H9 (cell line): ENCODE data around the gene XAGE2. TPM values are rescaled to one million over a fixed set of nuclear protein-coding genes. Genes with fewer than 3 reads are reported as not detected.

ENCODE experiments used
- DNase-seq: peaks from one replicate; pipeline ENCODE4 v3.0.0-alpha.2; 2017
- H2AFZ ChIP-seq: one replicate; pipeline ENCODE4 v1.6.1; 2013; ENCODE audit warnings: mild to moderate bottlenecking, low read length, control low read depth, moderate library complexity
- H2AK5ac ChIP-seq: 2 replicates; pipeline ENCODE4 v1.6.1; 2013; ENCODE audit warnings: low read length, control low read depth, mixed read lengths; ENCODE audit not compliant: insufficient read length
- H2BK120ac ChIP-seq: one replicate; pipeline ENCODE4 v1.6.1; 2013; ENCODE audit warnings: low read depth, mild to moderate bottlenecking, low read length, control low read depth, inconsistent platforms; ENCODE audit not compliant: poor library complexity, severe bottlenecking
- H2BK12ac ChIP-seq: 2 replicates; pipeline ENCODE4 v1.6.1; 2013; ENCODE audit warnings: low read length, control low read depth, mixed read lengths, low read depth; ENCODE audit not compliant: insufficient read length
- H2BK15ac ChIP-seq: 2 replicates; pipeline ENCODE4 v1.6.1; 2013; ENCODE audit warnings: low read depth, low read length, control low read depth
- H2BK20ac ChIP-seq: one replicate; pipeline ENCODE4 v1.6.1; 2013; ENCODE audit warnings: low read depth, mild to moderate bottlenecking, low read length, control low read depth, inconsistent platforms; ENCODE audit not compliant: poor library complexity, severe bottlenecking
- H2BK5ac ChIP-seq: 2 replicates; pipeline ENCODE4 v1.6.1; 2013; ENCODE audit warnings: low read length, control low read depth, mixed read lengths; ENCODE audit not compliant: insufficient read length
- H3K14ac ChIP-seq: 2 replicates; pipeline ENCODE4 v1.6.1; 2013; ENCODE audit warnings: low read length, control low read depth; ENCODE audit not compliant: insufficient read depth
- H3K18ac ChIP-seq: 2 replicates; pipeline ENCODE4 v1.6.1; 2013; ENCODE audit warnings: low read depth, mild to moderate bottlenecking, mixed read lengths, low read length, control low read depth; ENCODE audit not compliant: insufficient read length
- H3K23ac ChIP-seq: 2 replicates; pipeline ENCODE4 v1.6.1; 2013; ENCODE audit warnings: low read length, control low read depth, mixed read lengths, low read depth; ENCODE audit not compliant: insufficient read length
- H3K23me2 ChIP-seq: 2 replicates; pipeline ENCODE4 v1.6.1; 2013; ENCODE audit warnings: low read depth, mild to moderate bottlenecking, mixed read lengths, low read length, control low read depth; ENCODE audit not compliant: insufficient read length, poor library complexity, severe bottlenecking
- H3K27ac ChIP-seq: 2 replicates; pipeline ENCODE4 v1.5.1; 2013; ENCODE audit warnings: low read length, control low read depth, mixed read lengths, low read depth; ENCODE audit not compliant: insufficient read length
- H3K27me3 ChIP-seq: 2 replicates; pipeline ENCODE4 v1.6.1; 2013; ENCODE audit warnings: low read length, control low read depth, inconsistent platforms; ENCODE audit not compliant: insufficient read depth
- H3K4ac ChIP-seq: 2 replicates; pipeline ENCODE4 v1.6.1; 2013; ENCODE audit warnings: low read depth, mild to moderate bottlenecking, control low read depth, inconsistent platforms, low read length, moderate library complexity
- H3K4me1 ChIP-seq: 2 replicates; pipeline ENCODE4 v1.6.1; 2013; ENCODE audit warnings: low read length, control low read depth, inconsistent platforms; ENCODE audit not compliant: insufficient read depth
- H3K4me2 ChIP-seq: 2 replicates; pipeline ENCODE4 v1.6.1; 2013; ENCODE audit warnings: low read length, control low read depth, mixed read lengths; ENCODE audit not compliant: insufficient read length, insufficient read depth
- H3K56ac ChIP-seq: 2 replicates; pipeline ENCODE4 v1.6.1; 2013; ENCODE audit warnings: low read depth, mild to moderate bottlenecking, mixed read lengths, low read length, control low read depth; ENCODE audit not compliant: insufficient read length
- H3K79me1 ChIP-seq: 2 replicates; pipeline ENCODE4 v1.6.1; 2013; ENCODE audit warnings: low read depth, mild to moderate bottlenecking, moderate library complexity, low read length, control low read depth, inconsistent platforms; ENCODE audit not compliant: insufficient read depth, poor library complexity, severe bottlenecking
- H3K79me2 ChIP-seq: 2 replicates; pipeline ENCODE4 v1.6.1; 2013; ENCODE audit warnings: low read length, control low read depth, inconsistent platforms; ENCODE audit not compliant: insufficient read depth
- H3K9ac ChIP-seq: 2 replicates; pipeline ENCODE4 v1.6.1; 2013; ENCODE audit warnings: low read length, control low read depth, mixed read lengths; ENCODE audit not compliant: insufficient read length; ENCODE audit errors: extremely low read depth
- H3K9me3 ChIP-seq: one replicate; pipeline ENCODE4 v1.6.1; 2013; ENCODE audit warnings: low read depth, low read length, inconsistent platforms; ENCODE audit not compliant: control insufficient read depth
- H3T11ph ChIP-seq: one replicate; pipeline ENCODE4 v1.6.1; 2013; ENCODE audit warnings: mild to moderate bottlenecking, low read length, control low read depth, inconsistent platforms
- H4K20me1 ChIP-seq: one replicate; pipeline ENCODE4 v1.6.1; 2013; ENCODE audit not compliant: control insufficient read depth, insufficient read length, insufficient read depth
- H4K5ac ChIP-seq: 2 replicates; pipeline ENCODE4 v1.6.1; 2013; ENCODE audit warnings: low read depth, mild to moderate bottlenecking, mixed read lengths, low read length, control low read depth; ENCODE audit not compliant: insufficient read length
- H4K8ac ChIP-seq: replicated peaks from 2 replicates; pipeline ENCODE4 v1.6.1; 2013; ENCODE audit warnings: low read length, control low read depth, mixed read lengths, low read depth; ENCODE audit not compliant: insufficient read length
- H4K91ac ChIP-seq: 2 replicates; pipeline ENCODE4 v1.6.1; 2013; ENCODE audit warnings: low read depth, mild to moderate bottlenecking, moderate library complexity, mixed read lengths, low read length, control low read depth; ENCODE audit not compliant: insufficient read length
- H3K27ac Mint-ChIP-seq, 3 experiments: 2 replicates in 2 of 3; 3 replicates in 1 of 3; pipeline ENCODE4 v1.8.0; 2020 to 2021; ENCODE audit warnings: mixed read lengths in 3 of 3, mild to moderate bottlenecking in 1 of 3, moderate library complexity in 1 of 3
- H3K27me3 Mint-ChIP-seq: 2 replicates; pipeline ENCODE4 v1.8.0; 2021; ENCODE audit warnings: low read depth, mild to moderate bottlenecking, moderate library complexity, mixed read lengths
- H3K36me3 Mint-ChIP-seq, 3 experiments: 2 replicates in 2 of 3; 3 replicates in 1 of 3; pipeline ENCODE4 v1.8.0; 2020 to 2021; ENCODE audit warnings: low read depth in 3 of 3, mixed read lengths in 3 of 3; ENCODE audit not compliant: insufficient read depth in 1 of 3
- H3K4me1 Mint-ChIP-seq, 2 experiments: 2 replicates each; pipeline ENCODE4 v1.8.0; 2020; ENCODE audit warnings: mixed read lengths in 2 of 2
- H3K4me3 Mint-ChIP-seq, 2 experiments: 2 replicates in 1 of 2; 3 replicates in 1 of 2; pipeline ENCODE4 v1.8.0; 2020 to 2021; ENCODE audit warnings: mild to moderate bottlenecking in 2 of 2, mixed read lengths in 2 of 2, moderate library complexity in 1 of 2
- H3K9me3 Mint-ChIP-seq, 2 experiments: 2 replicates in 1 of 2; 3 replicates in 1 of 2; pipeline ENCODE4 v1.8.0; 2020; ENCODE audit warnings: mild to moderate bottlenecking in 2 of 2, mixed read lengths in 2 of 2, moderate library complexity in 1 of 2
- CTCF ChIP-seq: fragments of 200-600 bp; sonication (generic); conservative IDR thresholded peaks from 3 replicates; pipeline ENCODE4 v1.8.0; 2021; ENCODE audit warnings: antibody characterized with exemption, mild to moderate bottlenecking
- WGBS: extraction: QIAGEN DNeasy Blood & Tissue Kit; methylation state at CpG from one replicate; pipeline ENCODE4 v1.1.7; 2013; ENCODE audit warnings: missing lambda C conversion rate, low lambda C conversion rate, mixed read lengths; ENCODE audit not compliant: insufficient read length; ENCODE audit errors: extremely low coverage; 5-methylcytosine and 5-hydroxymethylcytosine counted together
- total RNA-seq: library from RNA; stranded (reverse); gene quantifications from 2 replicates; pipeline ENCODE4 v1.2.1, GENCODE V29; 2021

XAGE2 gene
- total RNA-seq, 1 experiment from 2014 or later, result not detected

GRCh38 chrX:52363247-52363883 lies 5.5 kb upstream of the XAGE2 start:
- no peak for DNase-seq

More at GRCh38 chrX:52363247-52363883, 5.5 kb upstream of the XAGE2 start:
- no peak overlapping the region for H2BK5ac ChIP-seq
- no peaks in the 10 kb centered on the region for H3K79me2 ChIP-seq
- H3K18ac ChIP-seq, result no peak overlapping the region
- no peak overlapping the region for H3K4me2 ChIP-seq
- Mint-ChIP-seq H3K27me3 (peaks cover 2% of the 10 kb centered on the region), H3K36me3 (no peaks in the 10 kb centered on the region; a peak in 2 of 7 replicates), H3K9me3 (peaks cover 50 to 56% of the 10 kb centered on the region in 2 experiments), H3K4me1 (no peaks in the 10 kb centered on the region), H3K27ac (no peak overlapping the region), H3K4me3 (no peak overlapping the region)
- H3K23ac ChIP-seq, result no peak overlapping the region
- peak; percentile 36; the same call in 2 of the 3 replicates for TF ChIP-seq CTCF
- H3T11ph ChIP-seq, result no peak overlapping the region
- no peak overlapping the region for H4K91ac ChIP-seq
- H3K27ac ChIP-seq, result no peak overlapping the region
- no peak overlapping the region for H4K5ac ChIP-seq
- no peak overlapping the region for H2BK120ac ChIP-seq
- H2BK12ac ChIP-seq, result no peak overlapping the region
- no peaks in the 10 kb centered on the region for H3K79me1 ChIP-seq
- no peaks in the 10 kb centered on the region for H4K20me1 ChIP-seq
- no peaks in the 10 kb centered on the region for H3K23me2 ChIP-seq
- H3K27me3 ChIP-seq, result no peaks in the 10 kb centered on the region
- H4K8ac ChIP-seq, result no peak overlapping the region
- no peak overlapping the region for H3K14ac ChIP-seq
- no peak overlapping the region for H2AK5ac ChIP-seq
- no peak overlapping the region for H2BK15ac ChIP-seq
- no peak overlapping the region for H2AFZ ChIP-seq
- H3K4me1 ChIP-seq, result no peaks in the 10 kb centered on the region
- no peak overlapping the region for H2BK20ac ChIP-seq
- H3K9ac ChIP-seq, result no peak overlapping the region
- no CpG with 5 or more reads among the region's 8 CpGs for WGBS
- peaks cover 29% of the 10 kb centered on the region for H3K9me3 ChIP-seq
- H3K56ac ChIP-seq, result no peak overlapping the region
- no peak overlapping the region for H3K4ac ChIP-seq
